Adrenal gland (tissue), 5 donors: Measurements from ENCODE around the gene CCDC69.

Experiments used
- CTCF ChIP-seq, 6 experiments: fragments of 450-650 bp in 4 of 6; fragments of 200-600 bp in 2 of 6; sonication (generic) in 1 of 6; IDR thresholded peaks; 1 replicate in 5 of 6; 2 replicates in 1 of 6; pipeline versions ENCODE4 v1.5.1 to v1.8.0; 2016 to 2021; ENCODE audit warnings: antibody characterized with exemption in 6 of 6, mild to moderate bottlenecking in 2 of 6, moderate library complexity in 1 of 6
- POLR2A ChIP-seq, 2 donors: fragments of 450-650 bp; IDR thresholded peaks; one replicate each; pipeline ENCODE4 v1.6.1; 2017; ENCODE audit warnings: antibody characterized with exemption in 2 of 2, mild to moderate bottlenecking in 2 of 2, moderate library complexity in 1 of 2
- donor health status: DM: no; HTN: no; CAD: no.

DNA sequence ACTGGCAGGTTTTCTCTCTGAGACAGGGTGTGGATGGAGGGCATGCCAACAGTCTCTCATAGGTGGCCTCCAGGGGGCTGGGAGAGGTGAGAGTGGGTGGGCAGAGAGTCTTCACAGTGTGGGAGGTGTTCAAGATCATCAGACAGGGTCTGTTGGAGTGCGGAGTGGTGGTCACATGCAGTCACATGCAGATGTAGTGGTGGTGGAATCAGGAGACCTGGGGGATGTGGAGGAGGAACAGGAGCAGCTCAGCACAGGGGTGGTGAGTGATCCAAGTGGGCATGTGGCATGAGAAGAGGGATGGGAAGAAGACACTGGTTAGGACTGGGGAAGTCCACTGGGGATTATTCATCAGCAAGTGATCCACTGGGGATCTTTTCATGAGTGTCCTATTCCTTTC lies 34.9 kb upstream of the CCDC69 start:
- TF ChIP-seq CTCF (IDR thresholded peaks at IDR 0.05): no peak
- no peak for TF ChIP-seq POLR2A (IDR thresholded peaks at IDR 0.05)
